Thyroid gland (tissue), 4 donors: ENCODE results near the gene ALKBH4.

Experiments used
- CTCF ChIP-seq, 6 experiments: fragments of 200-600 bp in 3 of 6; fragments of 450-650 bp in 3 of 6; sonication (generic) in 3 of 6; IDR thresholded peaks; one replicate each; pipeline ENCODE4 v1.5.1; 2016 to 2019; ENCODE audit warnings: antibody characterized with exemption in 6 of 6, mild to moderate bottlenecking in 2 of 6, inconsistent platforms in 1 of 6, moderate library complexity in 1 of 6
- POLR2A ChIP-seq, 2 donors: fragments of 450-650 bp; IDR thresholded peaks; one replicate each; pipeline ENCODE4 v1.6.1; 2017; ENCODE audit warnings: antibody characterized with exemption in 2 of 2, mild to moderate bottlenecking in 2 of 2, moderate library complexity in 1 of 2

DNA sequence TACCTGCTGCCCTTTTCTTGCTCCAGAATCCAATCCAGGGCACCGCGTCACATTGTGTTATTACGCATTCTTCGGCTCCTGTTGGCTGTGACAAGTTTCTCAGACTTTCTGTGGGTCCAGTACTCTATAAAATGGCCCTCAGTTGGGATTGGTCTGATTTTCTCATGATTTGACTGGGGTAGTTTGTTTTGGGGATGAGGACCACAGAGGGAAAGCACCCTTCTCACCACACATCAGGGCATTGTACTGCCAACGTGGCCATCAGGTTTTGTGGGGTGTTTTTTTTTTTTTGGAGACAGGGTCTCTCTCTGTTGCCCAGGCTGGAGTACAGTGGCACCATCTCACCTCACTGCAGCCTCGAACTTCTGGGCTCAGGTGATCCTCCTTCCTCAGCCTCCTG, 48.3 kb downstream of the ALKBH4 start:
- TF ChIP-seq CTCF (IDR thresholded peaks at IDR 0.05) = no peak
- no peak for TF ChIP-seq POLR2A (IDR thresholded peaks at IDR 0.05)
